GM18868 (cell line): ENCODE results near the gene CD101.

ENCODE experiments used
- ATAC-seq: cut with Tn5 transposase; IDR thresholded peaks from one replicate; pipeline ENCODE4 v1.9.1; 2021; ENCODE audit warnings: mild to moderate bottlenecking, moderate library complexity; ENCODE audit not compliant: unreplicated experiment

Gene CD101

GRCh38 chr1:116984406-116985160 is 17.0 kb upstream of the CD101 start:
- ATAC-seq, result no peak

- no peak for ATAC-seq
Measured at GRCh38 chr1:116986421-116987255, 14.9 kb upstream of the CD101 start.

- ATAC-seq, result no peak
Measured at GRCh38 chr1:116987256-116987555, 14.4 kb upstream of the CD101 start.

- no peak for ATAC-seq
Measured at GRCh38 chr1:116988248-116988647, 13.3 kb upstream of the CD101 start.

GRCh38 chr1:116988908-116989307 is 12.7 kb upstream of the CD101 start:
- no peak for ATAC-seq

- no peak for ATAC-seq
Measured at GRCh38 chr1:116989835-116990234, 11.7 kb upstream of the CD101 start.

- ATAC-seq, result no peak
Measured at GRCh38 chr1:116990612-116991151, 10.9 kb upstream of the CD101 start.

- no peak for ATAC-seq
Measured at GRCh38 chr1:116991171-116991845, 10.3 kb upstream of the CD101 start.

GRCh38 chr1:116991918-116992317 is 9.6 kb upstream of the CD101 start:
- ATAC-seq, result no peak

GRCh38 chr1:116993286-116993685 is 8.3 kb upstream of the CD101 start:
- no peak for ATAC-seq

- ATAC-seq, result no peak
Measured at GRCh38 chr1:116994411-116994810, 7.1 kb upstream of the CD101 start.

GRCh38 chr1:116997066-116997465 is 4.5 kb upstream of the CD101 start:
- ATAC-seq, result no peak

- no peak for ATAC-seq
Measured at GRCh38 chr1:116997636-116998035, 3.9 kb upstream of the CD101 start.

- ATAC-seq, result no peak
Measured at GRCh38 chr1:116999596-116999995, 2.0 kb upstream of the CD101 start.

- ATAC-seq, result no peak
Measured at GRCh38 chr1:117000142-117000541, 1.4 kb upstream of the CD101 start.

GRCh38 chr1:117003223-117003875 is 1.8 kb downstream of the CD101 start:
- ATAC-seq, result no peak

GRCh38 chr1:117007719-117008013 is 6.1 kb downstream of the CD101 start:
- no peak for ATAC-seq

GRCh38 chr1:117008656-117009055 is 7.1 kb downstream of the CD101 start:
- no peak for ATAC-seq

- no peak for ATAC-seq
Measured at GRCh38 chr1:117009132-117009531, 7.6 kb downstream of the CD101 start.

GRCh38 chr1:117010310-117010969 is 8.9 kb downstream of the CD101 start:
- ATAC-seq, result no peak

GRCh38 chr1:117011334-117011733 is 9.8 kb downstream of the CD101 start:
- ATAC-seq, result no peak
